CD4-positive, alpha-beta T cell treated with Interleukin-4 for 1 hour (primary cell): ENCODE results near the gene SPTBN5.
A peak's percentile ranks its signal among the peaks of the same experiment; 100 is the strongest.

Experiments
- DNase-seq, 2 donors: peaks; one replicate each; pipeline ENCODE4 v3.0.0-alpha.2; 2020 to 2022

Gene SPTBN5

GRCh38 chr15:41841131-41841530, 52.7 kb downstream of the SPTBN5 start:
- DNase-seq, result no peak

GRCh38 chr15:41840673-41841072, 53.2 kb downstream of the SPTBN5 start:
- no peak for DNase-seq

- DNase-seq, result no peak
Measured at GRCh38 chr15:41839781-41840491, 53.9 kb downstream of the SPTBN5 start.

- DNase-seq, result no peak
Measured at GRCh38 chr15:41838400-41838897, 55.4 kb downstream of the SPTBN5 start, which contains the start of gene PLA2G4B. PLA2G4B (plus strand) TSS chr15:41838847; CDS start chr15:41838914, 67 bp downstream.

GRCh38 chr15:41836713-41837454, 57.0 kb downstream of the SPTBN5 start:
- no peak for DNase-seq

- no peak for DNase-seq
Measured at GRCh38 chr15:41836073-41836472, 57.8 kb downstream of the SPTBN5 start.

- no peak for DNase-seq
Measured at GRCh38 chr15:41834096-41834495, 59.8 kb downstream of the SPTBN5 start.

GRCh38 chr15:41832875-41833274, 61.0 kb downstream of the SPTBN5 start:
- no peak for DNase-seq

GRCh38 chr15:41832208-41832607, 61.6 kb downstream of the SPTBN5 start:
- no peak for DNase-seq

GRCh38 chr15:41831291-41831690, 62.6 kb downstream of the SPTBN5 start:
- peak; percentile 43 to 53 for DNase-seq

GRCh38 chr15:41829959-41830646, 63.8 kb downstream of the SPTBN5 start:
- DNase-seq, result no peak

- no peak for DNase-seq
Measured at GRCh38 chr15:41828807-41829141, 65.1 kb downstream of the SPTBN5 start.

- peak; percentile 91 to 93 for DNase-seq
Measured at GRCh38 chr15:41827880-41828806, 65.7 kb downstream of the SPTBN5 start, which contains the start of gene JMJD7. JMJD7 (plus strand) TSS chr15:41828092; CDS start chr15:41828125, 33 bp downstream.

GRCh38 chr15:41827290-41827879, 66.5 kb downstream of the SPTBN5 start:
- no peak for DNase-seq

GRCh38 chr15:41825572-41826535, 68.0 kb downstream of the SPTBN5 start:
- DNase-seq, result no peak

GRCh38 chr15:41825145-41825544, 68.7 kb downstream of the SPTBN5 start:
- no peak for DNase-seq

- no peak for DNase-seq
Measured at GRCh38 chr15:41824062-41824745, 69.6 kb downstream of the SPTBN5 start.

- no peak for DNase-seq
Measured at GRCh38 chr15:41823502-41823901, 70.4 kb downstream of the SPTBN5 start.

GRCh38 chr15:41822957-41823356, 70.9 kb downstream of the SPTBN5 start:
- DNase-seq, result no peak

- DNase-seq, result no peak
Measured at GRCh38 chr15:41822471-41822870, 71.4 kb downstream of the SPTBN5 start.
